Measurements from ENCODE around the gene ZSCAN1.

GRCh38 chr19:58035863-58036262, 2.0 kb downstream of the ZSCAN1 start:
- TF ChIP-seq CTCF (conservative IDR thresholded peaks at IDR 0.05; ENCODE audit: low read depth, low read length) (no peak), NFE2L2 (IDR thresholded peaks at IDR 0.05; ENCODE audit: low read depth, low read length) (no peak)
